ENCODE data around the gene LAMC3.

Gene LAMC3

DNA sequence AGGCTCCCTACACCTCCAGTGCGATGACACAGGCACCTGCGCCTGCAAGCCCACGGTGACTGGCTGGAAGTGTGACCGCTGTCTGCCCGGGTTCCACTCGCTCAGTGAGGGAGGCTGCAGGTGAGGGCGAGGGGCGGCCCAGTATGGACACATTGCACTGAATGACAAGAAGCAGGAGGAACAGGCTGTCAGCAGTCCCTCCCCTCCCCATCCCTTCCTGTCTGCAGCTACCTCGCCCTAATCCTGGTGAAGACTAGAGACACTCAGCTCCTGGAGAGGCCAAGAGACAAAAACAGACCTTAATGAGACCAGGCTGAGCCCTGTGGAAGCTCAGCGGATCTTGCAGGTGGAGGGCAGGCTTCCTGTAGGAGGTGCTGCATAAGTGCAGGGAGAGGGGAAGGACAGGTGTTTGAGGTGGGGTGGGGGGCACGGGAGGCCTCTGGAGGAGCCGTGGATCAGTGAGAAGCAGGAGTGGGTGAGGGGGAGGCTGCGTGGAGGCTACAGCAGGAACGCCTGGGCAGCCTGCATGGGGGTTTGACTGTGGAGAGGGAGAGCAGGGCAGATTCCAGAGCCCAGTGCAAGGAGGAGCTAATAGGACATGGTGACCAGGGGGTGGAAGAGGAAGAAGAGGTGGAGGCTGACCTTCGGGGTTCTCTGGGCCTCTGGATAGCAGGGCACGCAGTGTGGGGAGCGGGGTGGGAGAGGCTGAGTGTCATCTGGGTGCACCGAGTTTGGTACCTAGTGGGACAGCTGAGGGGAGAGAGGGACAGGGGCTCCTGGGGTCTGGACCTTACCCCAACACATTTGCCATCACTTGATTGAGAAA is 30.4 kb downstream of the LAMC3 start:
- no peaks in the 10 kb centered on the region for H3K36me3 ChIP-seq (ENCODE audit: insufficient read depth)
- H3K27me3 ChIP-seq (ENCODE audit: insufficient read depth, low read depth): peaks cover 88% of the 10 kb centered on the region
- no peak overlapping the region for H3K27ac ChIP-seq

DNA sequence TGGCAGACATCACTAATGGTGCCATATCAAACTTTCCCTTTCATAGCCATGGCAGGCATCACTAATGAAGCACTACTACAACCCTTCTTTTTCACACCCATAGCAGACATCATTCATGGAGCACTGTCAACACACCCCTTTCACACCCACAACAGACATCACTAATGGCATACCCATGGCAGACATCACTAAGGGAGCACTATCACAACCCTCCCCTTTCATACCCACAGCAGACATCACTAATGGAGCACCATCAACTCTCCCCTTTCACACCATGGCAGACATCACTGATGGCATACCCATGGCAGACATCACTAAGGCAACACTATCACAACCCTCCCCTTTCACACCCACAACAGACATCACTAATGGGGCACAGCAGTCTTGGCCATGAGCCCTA is 33.7 kb downstream of the LAMC3 start:
- peaks cover 66% of the 10 kb centered on the region for H3K27me3 ChIP-seq (ENCODE audit: insufficient read depth, low read depth)

More for the DNA sequence above, 30.4 kb downstream of the LAMC3 start:
- Histone ChIP-seq H4K20me1 (ENCODE audit: insufficient read depth) (no peaks in the 10 kb centered on the region), H3K4me3 (IDR thresholded peaks at IDR 0.05; ENCODE audit: insufficient read depth, low read depth, low read length) (no peak overlapping the region), H3K79me2 (ENCODE audit: insufficient read depth, low read depth) (no peaks in the 10 kb centered on the region), H3K4me1 (ENCODE audit: low read depth, poor library complexity, severe bottlenecking) (no peaks in the 10 kb centered on the region), H3K4me2 (no peak overlapping the region), H3K9ac (no peak overlapping the region), H2AFZ (ENCODE audit: low read depth) (no peak overlapping the region)
- no peak for TF ChIP-seq CTCF (conservative IDR thresholded peaks at IDR 0.05; ENCODE audit: low read depth, low read length)

GRCh38 chr9:131043087-131043486 is 34.1 kb downstream of the LAMC3 start:
- Histone ChIP-seq H3K36me3 (ENCODE audit: insufficient read depth) (no peaks in the 10 kb centered on the region), H2AFZ (ENCODE audit: low read depth) (no peak overlapping the region), H3K79me2 (ENCODE audit: insufficient read depth, low read depth) (no peaks in the 10 kb centered on the region), H3K27ac (no peak overlapping the region), H3K4me3 (IDR thresholded peaks at IDR 0.05; ENCODE audit: insufficient read depth, low read depth, low read length) (no peak overlapping the region), H4K20me1 (ENCODE audit: insufficient read depth) (no peaks in the 10 kb centered on the region), H3K4me2 (no peak overlapping the region), H3K9ac (no peak overlapping the region), H3K4me1 (ENCODE audit: low read depth, poor library complexity, severe bottlenecking) (peaks cover 9% of the 10 kb centered on the region), H3K27me3 (ENCODE audit: insufficient read depth, low read depth) (peaks cover 64% of the 10 kb centered on the region)
- TF ChIP-seq CTCF (conservative IDR thresholded peaks at IDR 0.05; ENCODE audit: low read depth, low read length): no peak

More for the DNA sequence above, 33.7 kb downstream of the LAMC3 start:
- Histone ChIP-seq H2AFZ (ENCODE audit: low read depth) (no peak overlapping the region), H3K4me3 (IDR thresholded peaks at IDR 0.05; ENCODE audit: insufficient read depth, low read depth, low read length) (no peak overlapping the region), H4K20me1 (ENCODE audit: insufficient read depth) (no peaks in the 10 kb centered on the region), H3K79me2 (ENCODE audit: insufficient read depth, low read depth) (no peaks in the 10 kb centered on the region), H3K36me3 (ENCODE audit: insufficient read depth) (no peaks in the 10 kb centered on the region), H3K4me1 (ENCODE audit: low read depth, poor library complexity, severe bottlenecking) (peaks cover 9% of the 10 kb centered on the region), H3K27ac (no peak overlapping the region), H3K9ac (no peak overlapping the region), H3K4me2 (no peak overlapping the region)
- no peak for TF ChIP-seq CTCF (conservative IDR thresholded peaks at IDR 0.05; ENCODE audit: low read depth, low read length)

- H3K27ac ChIP-seq: no peak overlapping the region
- no peak overlapping the region for H3K4me3 ChIP-seq (IDR thresholded peaks at IDR 0.05; ENCODE audit: insufficient read depth, low read depth, low read length)
- no peaks in the 10 kb centered on the region for H4K20me1 ChIP-seq (ENCODE audit: insufficient read depth)
- no peaks in the 10 kb centered on the region for H3K79me2 ChIP-seq (ENCODE audit: insufficient read depth, low read depth)
- peaks cover 62% of the 10 kb centered on the region for H3K27me3 ChIP-seq (ENCODE audit: insufficient read depth, low read depth)
- no peaks in the 10 kb centered on the region for H3K36me3 ChIP-seq (ENCODE audit: insufficient read depth)
- H3K4me1 ChIP-seq (ENCODE audit: low read depth, poor library complexity, severe bottlenecking): peaks cover 9% of the 10 kb centered on the region
- H2AFZ ChIP-seq (ENCODE audit: low read depth): no peak overlapping the region
- no peak overlapping the region for H3K4me2 ChIP-seq
- no peak overlapping the region for H3K9ac ChIP-seq
- TF ChIP-seq CTCF (conservative IDR thresholded peaks at IDR 0.05; ENCODE audit: low read depth, low read length): no peak
Measured at GRCh38 chr9:131043646-131044045, 34.7 kb downstream of the LAMC3 start.

Data from KMS-11 (cell line).